Neuronal stem cell (in vitro differentiated cells): ENCODE data around the gene SHISA6.
A peak's percentile ranks its signal among the peaks of the same experiment; 100 is the strongest.

Experiments
- DNase-seq: peaks from one replicate; pipeline ENCODE4 v3.0.0-alpha.2; 2013; ENCODE audit warnings: low spot score
- H2AFZ ChIP-seq: one replicate; pipeline ENCODE4 v1.6.1; 2013; ENCODE audit warnings: mild to moderate bottlenecking, low read length, inconsistent platforms
- H2AK5ac ChIP-seq: 2 replicates; pipeline ENCODE4 v1.6.1; 2013; ENCODE audit warnings: low read depth, mild to moderate bottlenecking, inconsistent platforms, low read length, moderate library complexity, mixed read lengths
- H2BK120ac ChIP-seq: 2 replicates; pipeline ENCODE4 v1.6.1; 2013; ENCODE audit warnings: low read depth, mild to moderate bottlenecking, inconsistent platforms, low read length, moderate library complexity, mixed read lengths
- H2BK12ac ChIP-seq: one replicate; pipeline ENCODE4 v1.6.1; 2013; ENCODE audit warnings: low read length, inconsistent platforms
- H2BK15ac ChIP-seq: 2 replicates; pipeline ENCODE4 v1.6.1; 2013; ENCODE audit warnings: mild to moderate bottlenecking, low read length, inconsistent platforms, mixed read lengths
- H2BK5ac ChIP-seq: one replicate; pipeline ENCODE4 v1.6.1; 2013; ENCODE audit warnings: inconsistent platforms, mild to moderate bottlenecking, low read length, moderate library complexity
- H3K14ac ChIP-seq: one replicate; pipeline ENCODE4 v1.6.1; 2013; ENCODE audit warnings: low read length, inconsistent platforms
- H3K18ac ChIP-seq: 2 replicates; pipeline ENCODE4 v1.6.1; 2013; ENCODE audit warnings: low read length, inconsistent platforms
- H3K23ac ChIP-seq: 2 replicates; pipeline ENCODE4 v1.6.1; 2013; ENCODE audit warnings: low read depth, mild to moderate bottlenecking, mixed read lengths, low read length, inconsistent platforms; ENCODE audit not compliant: poor library complexity
- H3K27ac ChIP-seq: replicated peaks from 3 replicates; pipeline ENCODE4 v1.5.1; 2013; ENCODE audit warnings: low read length, inconsistent platforms
- H3K27me3 ChIP-seq, 3 experiments: 2 replicates each; pipeline ENCODE4 v1.6.1; 2013; ENCODE audit warnings: low read length in 3 of 3, mild to moderate bottlenecking in 2 of 3, inconsistent platforms in 1 of 3, low read depth in 1 of 3, mixed read lengths in 1 of 3, moderate library complexity in 1 of 3; ENCODE audit not compliant: control insufficient read depth in 3 of 3, insufficient read depth in 3 of 3
- H3K36me3 ChIP-seq, 2 donors: replicated peaks in 1 of 2; 2 replicates each; pipeline ENCODE4 v1.6.1; 2013; ENCODE audit warnings: low read length in 2 of 2; ENCODE audit not compliant: control insufficient read depth in 2 of 2, insufficient read depth in 2 of 2
- H3K4ac ChIP-seq: 2 replicates; pipeline ENCODE4 v1.6.1; 2013; ENCODE audit warnings: inconsistent platforms, mild to moderate bottlenecking, low read length, moderate library complexity
- H3K4me1 ChIP-seq, 2 donors: 1 replicate in 1 of 2; 2 replicates in 1 of 2; pipeline ENCODE4 v1.6.1; 2013; ENCODE audit warnings: low read length in 2 of 2, low read depth in 1 of 2; ENCODE audit not compliant: control insufficient read depth in 2 of 2, insufficient read depth in 1 of 2
- H3K4me2 ChIP-seq: one replicate; pipeline ENCODE4 v1.6.1; 2013; ENCODE audit warnings: mild to moderate bottlenecking, low read length, inconsistent platforms; ENCODE audit not compliant: insufficient read depth, poor library complexity, severe bottlenecking
- H3K4me3 ChIP-seq, 2 donors: 2 replicates each; pipeline ENCODE4 v1.5.1; 2013; ENCODE audit warnings: low read length in 2 of 2, mild to moderate bottlenecking in 2 of 2, inconsistent platforms in 1 of 2, moderate library complexity in 1 of 2
- H3K79me1 ChIP-seq: one replicate; pipeline ENCODE4 v1.6.1; 2013; ENCODE audit warnings: low read depth, mild to moderate bottlenecking, inconsistent platforms, low read length, moderate library complexity
- H3K9ac ChIP-seq: one replicate; pipeline ENCODE4 v1.6.1; 2013; ENCODE audit warnings: mild to moderate bottlenecking, low read depth, low read length, inconsistent platforms; ENCODE audit not compliant: poor library complexity
- H3K9me3 ChIP-seq, 2 donors: replicated peaks in 1 of 2; 2 replicates each; pipeline versions ENCODE3 to v1.6.1; 2013; ENCODE audit warnings: low read length in 2 of 2, mild to moderate bottlenecking in 2 of 2, inconsistent platforms in 1 of 2, low read depth in 1 of 2, mixed read lengths in 1 of 2, moderate library complexity in 1 of 2; ENCODE audit not compliant: control insufficient read depth in 2 of 2, insufficient read depth in 1 of 2
- H4K8ac ChIP-seq: one replicate; pipeline ENCODE4 v1.6.1; 2013; ENCODE audit warnings: low read depth, mild to moderate bottlenecking, inconsistent platforms, low read length, moderate library complexity
- H4K91ac ChIP-seq: one replicate; pipeline ENCODE4 v1.6.1; 2013; ENCODE audit warnings: low read length, low read depth, mild to moderate bottlenecking, inconsistent platforms; ENCODE audit not compliant: poor library complexity
- WGBS, 2 donors: extraction: QIAGEN DNeasy Blood & Tissue Kit; methylation state at CpG; one replicate each; pipeline ENCODE4 v1.1.7; 2013; ENCODE audit warnings: missing lambda C conversion rate in 2 of 2, mixed read lengths in 1 of 2; ENCODE audit not compliant: insufficient read length in 2 of 2, insufficient replicate concordance in 1 of 2; ENCODE audit errors: extremely low coverage in 2 of 2; 5-methylcytosine and 5-hydroxymethylcytosine counted together

The SHISA6 gene

GRCh38 chr17:11241611-11242226, 706 bp downstream of the SHISA6 start:
- H3K18ac ChIP-seq = peak overlapping the region; percentile 89
- H3K36me3 ChIP-seq = no peaks in the 10 kb centered on the region
- WGBS, 2 donors = no CpG with 5 or more reads among the region's 58 CpGs
- no peak overlapping the region for H4K8ac ChIP-seq
- H3K4me3 ChIP-seq = peak overlapping the region in 1 of 2 donors; percentile 83
- peak overlapping the region; percentile 73 for H2AK5ac ChIP-seq
- peaks cover 0 to 1% of the 10 kb centered on the region in 2 donors for H3K9me3 ChIP-seq
- peaks cover 0 to 10% of the 10 kb centered on the region in 2 donors for H3K4me1 ChIP-seq
- DNase-seq = no peak
- no peak overlapping the region for H2BK120ac ChIP-seq
- H4K91ac ChIP-seq = no peak overlapping the region
- H3K14ac ChIP-seq = no peak overlapping the region
- H2BK5ac ChIP-seq = no peak overlapping the region
- no peak overlapping the region for H3K4ac ChIP-seq
- H2BK12ac ChIP-seq = no peak overlapping the region
- no peaks in the 10 kb centered on the region for H3K79me1 ChIP-seq
- peaks cover 4 to 73% (median 28%) of the 10 kb centered on the region in 3 experiments for H3K27me3 ChIP-seq
- peak overlapping the region; percentile 64 for H2BK15ac ChIP-seq
- peak overlapping the region; percentile 26 for H3K9ac ChIP-seq
- H3K23ac ChIP-seq = peak overlapping the region; percentile 66
- no peak overlapping the region for H2AFZ ChIP-seq
- peak overlapping the region; percentile 87 for H3K4me2 ChIP-seq
- no peak overlapping the region for H3K27ac ChIP-seq

- Histone ChIP-seq H3K4me1 (peaks cover 0 to 13% of the 10 kb centered on the region in 2 donors), H3K36me3 (no peaks in the 10 kb centered on the region), H3K14ac (no peak overlapping the region), H3K18ac (no peak overlapping the region), H2AFZ (no peak overlapping the region), H3K27ac (no peak overlapping the region), H4K91ac (no peak overlapping the region), H2BK12ac (no peak overlapping the region), H2AK5ac (no peak overlapping the region), H3K4me3 (no peak overlapping the region), H3K9ac (no peak overlapping the region), H4K8ac (no peak overlapping the region), H2BK5ac (no peak overlapping the region), H3K4ac (no peak overlapping the region), H3K27me3 (peaks cover 4 to 78% (median 28%) of the 10 kb centered on the region in 3 experiments), H3K9me3 (peaks cover 0 to 1% of the 10 kb centered on the region in 2 donors), H2BK120ac (no peak overlapping the region), H3K79me1 (no peaks in the 10 kb centered on the region), H3K4me2 (no peak overlapping the region), H2BK15ac (no peak overlapping the region), H3K23ac (no peak overlapping the region)
- DNase-seq = no peak
- no CpG with 5 or more reads among the region's 9 CpGs for WGBS, 2 donors
Measured at GRCh38 chr17:11242411-11242810, 1.4 kb downstream of the SHISA6 start.

- Histone ChIP-seq H3K9me3 (peaks cover 0 to 1% of the 10 kb centered on the region in 2 donors), H2BK12ac (no peak overlapping the region), H2BK120ac (no peak overlapping the region), H4K91ac (no peak overlapping the region), H3K9ac (no peak overlapping the region), H3K36me3 (no peaks in the 10 kb centered on the region), H2AFZ (no peak overlapping the region), H3K27ac (no peak overlapping the region), H3K18ac (peak overlapping the region; percentile 22), H3K14ac (no peak overlapping the region), H4K8ac (no peak overlapping the region), H3K4me3 (no peak overlapping the region), H3K4me1 (peaks cover 0 to 13% of the 10 kb centered on the region in 2 donors), H3K27me3 (peaks cover 4 to 56% (median 17%) of the 10 kb centered on the region in 3 experiments), H3K4ac (no peak overlapping the region), H2BK5ac (no peak overlapping the region), H2BK15ac (no peak overlapping the region), H3K23ac (no peak overlapping the region), H3K4me2 (no peak overlapping the region), H3K79me1 (no peaks in the 10 kb centered on the region), H2AK5ac (no peak overlapping the region)
- no CpG with 5 or more reads among the region's 6 CpGs for WGBS, 2 donors
- no peak for DNase-seq
Measured at GRCh38 chr17:11244776-11245175, 3.8 kb downstream of the SHISA6 start.

- Histone ChIP-seq H4K91ac (no peak overlapping the region), H3K79me1 (no peaks in the 10 kb centered on the region), H3K9me3 (peaks cover 0 to 1% of the 10 kb centered on the region in 2 donors), H2AK5ac (no peak overlapping the region), H2AFZ (no peak overlapping the region), H3K18ac (peak overlapping the region; percentile 22), H3K23ac (no peak overlapping the region), H3K14ac (no peak overlapping the region), H3K4me1 (peaks cover 0 to 13% of the 10 kb centered on the region in 2 donors), H3K9ac (no peak overlapping the region), H2BK12ac (no peak overlapping the region), H4K8ac (no peak overlapping the region), H2BK120ac (no peak overlapping the region), H2BK5ac (no peak overlapping the region), H3K36me3 (no peaks in the 10 kb centered on the region), H3K27ac (no peak overlapping the region), H3K4ac (no peak overlapping the region), H3K4me3 (no peak overlapping the region), H2BK15ac (no peak overlapping the region), H3K27me3 (peaks cover 4 to 52% (median 15%) of the 10 kb centered on the region in 3 experiments), H3K4me2 (no peak overlapping the region)
- no peak for DNase-seq
- WGBS, 2 donors = no CpG with 5 or more reads among the region's 7 CpGs
Measured at GRCh38 chr17:11245187-11245586, 4.2 kb downstream of the SHISA6 start.
